KOPT-K1 (cell line): Measurements from ENCODE around the gene ADRA2C.
"Not testable (repeated sequence)": the region's sequence is repeated elsewhere in the genome, so short reads cannot be mapped to it uniquely, and the experiment has no call there.

ENCODE experiments used
- H3K27ac ChIP-seq: fragments of 200-600 bp; sonication (generic); 2 replicates; pipeline ENCODE4 v1.5.1; 2016; ENCODE audit warnings: antibody characterized with exemption, mild to moderate bottlenecking, low read depth, low read length; ENCODE audit not compliant: poor library complexity, severe bottlenecking
- H3K36me3 ChIP-seq: fragments of 200-600 bp; sonication (generic); 2 replicates; pipeline ENCODE4 v1.5.1; 2017; ENCODE audit warnings: antibody characterized with exemption, mild to moderate bottlenecking, low read length, moderate library complexity; ENCODE audit not compliant: insufficient read depth
- H3K9me3 ChIP-seq: fragments of 200-600 bp; sonication (generic); 2 replicates; pipeline ENCODE4 v1.5.1; 2017; ENCODE audit warnings: antibody characterized with exemption, low read length, mild to moderate bottlenecking; ENCODE audit not compliant: insufficient read depth, poor library complexity, severe bottlenecking

ADRA2C gene

GRCh38 chr4:3813151-3814052 lies 47.2 kb downstream of the ADRA2C start:
- H3K9me3 ChIP-seq: no peaks in the 10 kb centered on the region
- H3K36me3 ChIP-seq: no peaks in the 10 kb centered on the region
- H3K27ac ChIP-seq: no peak overlapping the region

DNA sequence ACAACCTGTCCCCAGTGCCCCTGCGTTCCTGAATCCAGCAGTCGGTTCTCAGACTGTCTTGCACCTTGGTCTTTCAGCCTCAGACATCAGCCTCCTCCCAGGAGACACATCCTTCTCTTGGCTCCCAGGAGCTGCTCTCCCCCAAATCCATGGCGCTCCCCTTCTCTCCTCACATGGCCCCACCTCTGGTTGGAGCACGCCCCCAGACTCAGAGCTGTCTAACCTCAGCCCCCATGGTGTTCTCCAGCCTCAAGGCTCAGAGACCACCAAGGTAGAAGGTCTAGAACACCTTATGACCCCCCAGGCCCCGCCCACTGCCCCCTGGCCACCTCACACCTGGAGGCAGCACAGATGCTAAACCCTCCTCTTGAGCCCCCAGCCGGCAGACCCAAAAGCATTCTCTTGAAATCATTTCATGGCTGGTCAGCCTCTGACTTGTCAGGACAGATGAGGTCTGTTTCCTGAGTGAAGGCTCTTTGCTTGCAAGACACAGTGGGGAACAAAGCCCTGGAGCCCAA lies 47.9 kb downstream of the ADRA2C start:
- H3K27ac ChIP-seq: no peak overlapping the region
- no peaks in the 10 kb centered on the region for H3K36me3 ChIP-seq
- H3K9me3 ChIP-seq: no peaks in the 10 kb centered on the region

DNA sequence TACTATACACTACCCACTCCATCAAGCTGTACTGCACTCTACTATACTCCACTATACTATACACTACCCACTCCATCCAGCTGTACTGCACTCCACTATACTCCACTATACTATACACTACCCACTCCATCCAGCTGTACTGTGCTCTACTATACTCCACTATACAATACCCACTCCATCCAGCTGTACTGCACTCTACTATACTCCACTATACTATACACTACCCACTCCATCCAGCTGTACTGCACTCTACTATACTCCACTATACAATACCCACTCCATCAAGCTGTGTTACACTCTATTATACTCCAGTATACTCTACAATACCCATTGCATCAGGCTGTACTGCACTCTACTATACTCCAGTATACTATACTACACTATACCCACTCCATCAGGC lies 48.7 kb downstream of the ADRA2C start:
- H3K9me3 ChIP-seq, H3K36me3 ChIP-seq, H3K27ac ChIP-seq: not testable (repeated sequence)

DNA sequence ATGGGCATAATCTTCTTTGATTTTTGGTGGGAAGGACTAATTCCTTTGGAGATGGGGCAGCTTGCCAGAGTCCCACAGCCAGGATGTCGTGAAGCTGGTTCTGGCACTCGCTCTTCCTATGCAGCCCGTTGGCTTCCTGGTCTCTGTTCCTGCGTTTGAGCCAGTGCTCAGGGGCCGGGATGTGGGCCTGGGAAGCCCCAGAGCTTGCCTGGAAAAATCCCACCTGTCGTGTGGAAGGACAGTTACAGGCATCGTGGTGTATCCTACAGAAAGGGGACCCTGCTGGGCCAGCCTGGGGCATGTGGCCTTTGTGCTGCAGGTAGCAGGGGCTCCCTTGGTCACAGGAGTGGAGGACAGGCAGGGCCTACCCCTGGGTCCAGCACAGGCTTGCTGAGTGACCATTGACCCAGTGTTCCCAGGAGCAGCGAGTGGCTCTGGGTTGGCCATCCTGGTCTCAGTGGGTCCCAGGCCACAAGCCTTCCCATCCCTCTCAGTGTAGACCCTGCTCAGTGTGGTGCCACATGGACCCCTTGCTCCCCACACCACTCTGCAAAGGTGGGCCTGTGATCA lies 50.2 kb downstream of the ADRA2C start:
- Histone ChIP-seq H3K9me3 (no peaks in the 10 kb centered on the region), H3K36me3 (no peaks in the 10 kb centered on the region)

GRCh38 chr4:3816983-3817960 lies 51.1 kb downstream of the ADRA2C start:
- Histone ChIP-seq H3K27ac (no peak overlapping the region), H3K36me3 (no peaks in the 10 kb centered on the region), H3K9me3 (no peaks in the 10 kb centered on the region)

More for the DNA sequence above, 50.2 kb downstream of the ADRA2C start:
- H3K27ac ChIP-seq: no peak overlapping the region
